ENCODE results near the gene MRPL14.

- TF ChIP-seq CHD2 (IDR thresholded peaks at IDR 0.05; ENCODE audit: low read length), result no peak
- TF ChIP-seq SIX5 (IDR thresholded peaks at IDR 0.05; ENCODE audit: low read depth, low read length), result no peak
- TF ChIP-seq CTCF (IDR thresholded peaks at IDR 0.05; ENCODE audit: control extremely low read depth in 1 of 3, insufficient read depth in 1 of 3, low read depth in 1 of 3, low read length in 3 of 3), result no peak
- TF ChIP-seq EZH2 (IDR thresholded peaks at IDR 0.05; ENCODE audit: low read depth, low read length, severe bottlenecking), result no peak
- no peak for TF ChIP-seq RAD21 (IDR thresholded peaks at IDR 0.05 in 1 of 2, conservative IDR thresholded peaks at IDR 0.05 in 1 of 2; ENCODE audit: low read depth in 2 of 2, low read length in 2 of 2)
These were observed 15.6 kb upstream of the MRPL14 start for GRCh38 chr6:44142835-44143234.
